Colonic mucosa (tissue), 4 donors: ENCODE results near the gene TRIP13. TPM values are rescaled to one million over a fixed set of nuclear protein-coding genes. Genes with fewer than 3 reads are reported as not detected.
A peak's percentile ranks its signal among the peaks of the same experiment; 100 is the strongest.

Experiments
- DNase-seq: peaks from one replicate; pipeline ENCODE4 v3.0.0-alpha.2; 2020
- H3K27ac ChIP-seq: fragments of 200-600 bp; one replicate; pipeline ENCODE4 v1.8.0; 2021
- H3K27me3 ChIP-seq: fragments of 200-600 bp; one replicate; pipeline ENCODE4 v1.8.0; 2021
- H3K36me3 ChIP-seq: fragments of 200-600 bp; one replicate; pipeline ENCODE4 v1.8.0; 2021
- H3K4me1 ChIP-seq: fragments of 200-600 bp; one replicate; pipeline ENCODE4 v1.8.0; 2021; ENCODE audit warnings: mild to moderate bottlenecking
- H3K4me3 ChIP-seq: fragments of 200-600 bp; one replicate; pipeline ENCODE4 v1.8.0; 2021
- H3K9ac ChIP-seq, 2 donors: one replicate each; pipeline ENCODE4 v1.7.0; 2013; ENCODE audit warnings: control low read depth in 2 of 2, low read depth in 2 of 2, low read length in 2 of 2
- H3K9me3 ChIP-seq: fragments of 200-600 bp; one replicate; pipeline ENCODE4 v1.8.0; 2021
- intact Hi-C: fragments of 100-400 bp; cut with DNase I; formaldehyde crosslinking; loops from one replicate; pipeline ENCODE4 v1.14.1; 2022
- total RNA-seq, 2 donors: library from RNA; stranded (reverse); fragmentation: NEBNext Ultra II Directional in 1 of 2; extraction: Animal tissue kit (Norgen Biotek cat#: 25700) in 1 of 2; gene quantifications; one replicate each; pipeline ENCODE4 v1.2.1, GENCODE V29; 2021
- TF ChIP-seq, protein P1 (sequence below): fragments of 200-600 bp; IDR thresholded peaks from one replicate; pipeline ENCODE4 v1.8.0; 2022; ENCODE audit warnings: antibody characterized with exemption, mild to moderate bottlenecking
- donor health status: healthy.
- donor health status: DM: no; HTN: no; CAD: no.
- donor health status: DM: no; HTN: no; CAD: no.

Gene TRIP13
- total RNA-seq, 2 donors from 2014 or later = 5.8 to 18.1 TPM

DNA sequence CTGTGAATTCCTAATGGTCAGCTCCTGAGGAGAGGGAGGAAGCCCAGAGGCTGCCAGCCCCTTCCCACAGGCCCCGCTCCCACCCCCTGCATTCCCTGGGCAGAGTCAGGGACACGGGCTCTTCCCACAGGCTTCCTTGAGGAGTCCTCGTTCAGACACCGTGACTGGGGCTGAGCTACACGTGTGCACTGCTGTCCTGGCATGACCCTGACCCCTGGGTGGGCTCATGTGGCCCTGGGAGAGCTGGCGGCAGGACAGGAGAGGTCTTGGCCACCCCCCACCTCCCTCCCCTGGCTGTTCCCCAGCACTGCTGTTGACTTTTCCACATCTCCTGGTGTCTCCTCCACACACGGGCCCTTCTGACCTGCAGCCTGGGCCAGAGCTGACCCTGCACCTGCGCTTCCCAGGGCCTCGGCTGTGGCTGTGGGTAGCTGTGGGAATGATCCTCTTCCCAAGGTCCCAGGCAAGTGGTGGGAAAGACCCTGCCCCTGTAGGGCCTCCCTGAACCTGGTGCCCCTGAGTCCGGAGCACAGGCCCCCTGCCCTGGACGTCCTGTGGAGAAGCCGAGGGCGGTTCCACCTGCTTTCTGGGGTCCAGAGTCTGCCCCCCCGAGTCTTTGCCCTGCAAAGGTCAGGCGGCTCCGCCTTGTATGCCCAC is 59.4 kb downstream of the TRIP13 start:
- H3K36me3 ChIP-seq = no peaks in the 10 kb centered on the region
- H3K27me3 ChIP-seq = no peaks in the 10 kb centered on the region
- H3K4me1 ChIP-seq = no peaks in the 10 kb centered on the region
- TF ChIP-seq, protein P1, sequence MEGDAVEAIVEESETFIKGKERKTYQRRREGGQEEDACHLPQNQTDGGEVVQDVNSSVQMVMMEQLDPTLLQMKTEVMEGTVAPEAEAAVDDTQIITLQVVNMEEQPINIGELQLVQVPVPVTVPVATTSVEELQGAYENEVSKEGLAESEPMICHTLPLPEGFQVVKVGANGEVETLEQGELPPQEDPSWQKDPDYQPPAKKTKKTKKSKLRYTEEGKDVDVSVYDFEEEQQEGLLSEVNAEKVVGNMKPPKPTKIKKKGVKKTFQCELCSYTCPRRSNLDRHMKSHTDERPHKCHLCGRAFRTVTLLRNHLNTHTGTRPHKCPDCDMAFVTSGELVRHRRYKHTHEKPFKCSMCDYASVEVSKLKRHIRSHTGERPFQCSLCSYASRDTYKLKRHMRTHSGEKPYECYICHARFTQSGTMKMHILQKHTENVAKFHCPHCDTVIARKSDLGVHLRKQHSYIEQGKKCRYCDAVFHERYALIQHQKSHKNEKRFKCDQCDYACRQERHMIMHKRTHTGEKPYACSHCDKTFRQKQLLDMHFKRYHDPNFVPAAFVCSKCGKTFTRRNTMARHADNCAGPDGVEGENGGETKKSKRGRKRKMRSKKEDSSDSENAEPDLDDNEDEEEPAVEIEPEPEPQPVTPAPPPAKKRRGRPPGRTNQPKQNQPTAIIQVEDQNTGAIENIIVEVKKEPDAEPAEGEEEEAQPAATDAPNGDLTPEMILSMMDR = no peak
- H3K4me3 ChIP-seq = no peak overlapping the region
- no peak for DNase-seq
- H3K9ac ChIP-seq = no peak overlapping the region
- H3K27ac ChIP-seq = no peak overlapping the region
- intact Hi-C loops = no loop called here
- no peaks in the 10 kb centered on the region for H3K9me3 ChIP-seq

DNA sequence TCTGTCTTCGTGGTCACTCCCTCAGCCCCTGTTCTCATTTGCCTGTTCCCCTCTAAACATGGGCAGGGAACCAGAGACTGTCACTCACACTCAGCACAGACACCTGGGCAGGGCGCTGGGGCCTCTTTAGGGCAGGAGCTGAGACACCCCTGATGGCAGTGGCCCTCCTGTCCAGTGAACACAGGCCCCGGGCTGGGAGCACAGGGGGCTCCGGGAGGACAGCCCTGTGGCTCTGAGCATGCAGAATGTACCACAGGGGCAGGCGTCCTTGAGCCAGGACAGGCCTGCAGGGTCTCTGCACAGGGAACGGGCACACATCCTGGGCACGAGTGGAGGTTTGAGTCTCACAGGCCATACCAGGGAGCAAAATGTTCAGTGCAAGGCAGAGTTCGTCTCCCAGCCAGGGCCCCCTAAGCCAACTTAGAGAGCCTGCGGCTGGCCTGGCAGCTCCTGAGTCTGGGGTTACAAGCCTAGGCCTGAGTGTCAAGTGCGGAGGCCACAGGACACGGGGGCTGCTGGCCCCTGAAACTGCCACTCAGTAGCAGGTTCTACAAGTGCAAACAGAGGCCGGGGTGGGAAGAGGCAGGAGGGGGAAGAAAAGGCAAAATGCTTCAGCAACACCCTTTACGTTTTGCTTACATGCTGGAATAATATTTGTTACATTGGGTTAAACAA is 60.0 kb downstream of the TRIP13 start:
- TF ChIP-seq, protein P1 = no peak
- Histone ChIP-seq H3K27ac (no peak overlapping the region), H3K27me3 (no peaks in the 10 kb centered on the region), H3K9me3 (no peaks in the 10 kb centered on the region), H3K4me1 (no peaks in the 10 kb centered on the region), H3K4me3 (no peak overlapping the region), H3K36me3 (no peaks in the 10 kb centered on the region), H3K9ac (no peak overlapping the region)
- no peak for DNase-seq
- intact Hi-C loops = no loop called here

DNA sequence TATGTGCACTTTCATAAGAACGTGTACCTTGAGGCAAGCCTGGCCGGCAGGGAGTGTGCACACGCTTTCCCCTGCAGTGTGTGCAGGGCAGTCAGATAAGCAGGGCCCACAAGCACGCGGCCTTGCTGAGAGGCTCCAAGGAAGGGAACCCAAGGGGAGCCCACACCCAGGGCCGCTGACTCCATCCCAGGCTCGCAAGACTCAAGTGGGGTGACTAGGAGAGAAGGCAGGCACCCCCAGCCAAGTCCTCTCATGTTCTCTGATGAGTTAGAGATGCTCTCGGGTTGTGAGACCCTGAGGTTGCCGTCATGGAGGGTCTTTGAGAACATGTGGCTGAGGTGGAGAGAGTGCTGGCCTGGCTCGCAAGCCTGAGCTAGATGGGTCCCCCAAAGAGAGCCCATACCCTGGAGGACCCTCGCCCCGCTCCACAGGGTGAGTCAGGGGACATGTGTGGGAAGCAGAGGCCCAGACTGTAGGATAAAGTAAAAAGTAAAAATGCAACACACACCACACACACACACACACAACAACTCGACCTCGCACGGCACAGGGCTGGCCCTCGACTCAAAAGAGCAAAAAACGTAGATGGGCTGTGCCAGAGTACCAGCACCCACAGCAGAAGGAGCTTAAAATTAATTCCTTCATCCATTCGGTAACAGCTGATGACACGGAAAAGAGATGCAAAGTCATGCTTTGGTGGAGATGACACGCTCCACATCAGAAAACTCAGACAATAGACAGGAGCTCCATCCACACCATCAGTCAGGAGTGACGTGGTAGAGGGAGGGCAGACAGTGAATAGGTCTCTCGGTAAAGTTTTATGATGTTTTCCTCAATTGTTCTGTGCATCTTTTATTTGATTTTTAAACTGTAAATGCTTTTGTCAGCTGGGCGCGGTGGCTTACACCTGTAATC is 61.1 kb downstream of the TRIP13 start:
- DNase-seq = no peak
- H3K4me1 ChIP-seq = no peaks in the 10 kb centered on the region
- intact Hi-C loops = no loop called here
- no peaks in the 10 kb centered on the region for H3K36me3 ChIP-seq
- H3K9ac ChIP-seq = no peak overlapping the region
- H3K9me3 ChIP-seq = no peaks in the 10 kb centered on the region
- no peaks in the 10 kb centered on the region for H3K27me3 ChIP-seq
- TF ChIP-seq, protein P1 = no peak
- no peak overlapping the region for H3K4me3 ChIP-seq
- no peak overlapping the region for H3K27ac ChIP-seq

DNA sequence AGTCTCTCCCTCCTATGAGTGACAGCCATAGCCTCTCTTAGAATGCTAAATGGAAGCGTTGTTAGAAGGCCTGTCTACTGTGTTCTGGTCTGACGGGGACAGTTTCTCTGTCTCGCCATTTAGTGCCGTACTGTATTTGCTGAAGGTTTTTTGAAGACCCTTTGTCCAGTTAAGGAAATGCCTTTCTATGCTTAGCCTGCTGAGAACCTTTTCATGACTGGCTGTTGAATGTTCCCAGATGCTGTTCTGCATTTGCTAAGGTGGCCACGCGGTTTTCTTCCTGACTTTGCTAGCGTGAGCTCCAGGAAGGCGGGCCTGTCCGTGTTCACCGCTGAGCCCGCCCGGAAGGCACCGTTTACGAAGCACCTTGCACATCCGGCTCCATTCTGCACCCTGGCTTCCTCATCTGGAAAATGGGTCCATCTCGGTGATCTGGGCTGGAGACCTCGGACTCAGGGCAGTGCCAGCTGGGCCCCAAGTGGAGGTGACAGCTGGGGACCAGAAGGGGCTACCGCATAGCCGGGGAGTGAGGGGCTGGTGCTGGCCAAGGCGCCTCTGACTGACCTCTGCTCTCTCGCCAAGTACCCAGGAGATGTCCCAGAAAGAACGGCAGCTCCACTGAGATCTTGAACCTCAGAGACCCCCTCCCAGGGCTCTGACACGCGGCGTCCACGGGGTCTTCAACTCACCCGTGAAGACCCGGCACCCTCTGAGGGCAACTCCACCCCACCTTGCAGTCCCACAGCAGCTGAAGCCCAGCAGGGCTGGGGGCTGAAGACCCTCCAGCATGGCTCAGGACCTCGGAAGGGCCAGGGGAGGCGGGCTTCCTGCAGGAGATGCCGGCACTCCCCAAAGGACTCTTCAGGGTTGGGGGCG is 63.4 kb downstream of the TRIP13 start:
- intact Hi-C loops = no loop called here
- Histone ChIP-seq H3K27me3 (no peaks in the 10 kb centered on the region), H3K4me1 (no peaks in the 10 kb centered on the region), H3K9me3 (no peaks in the 10 kb centered on the region), H3K9ac (peak overlapping the region in 1 of 2 donors; percentile 24), H3K27ac (no peak overlapping the region), H3K4me3 (no peak overlapping the region), H3K36me3 (no peaks in the 10 kb centered on the region)
- TF ChIP-seq, protein P1 = no peak
- no peak for DNase-seq
